Endothelial cell of umbilical vein (primary cell): ENCODE results near the gene PRDM16. TPM values are rescaled to one million over a fixed set of nuclear protein-coding genes. Genes with fewer than 3 reads are reported as not detected.

Experiments
- BruUV-seq: library from RNA; stranded (reverse); fragments of 400-500 nt; replicated peaks from 2 replicates; lab custom pipeline; 2021; lab: Mats Ljungman, UMichigan
- CTCF ChIA-PET: fragments of 300-600, 350-600 bp; sonication (Branson Sonifier 250); formaldehyde crosslinking; loops from one replicate; lab custom pipeline; 2021; ENCODE audit warnings: antibody characterized with exemption, inconsistent platforms; lab: Charles Lee
- POLR2A ChIA-PET: fragments of 300-600, 350-600 bp; sonication (Branson Sonifier 250); formaldehyde crosslinking; loops from one replicate; lab custom pipeline; 2021; ENCODE audit warnings: antibody characterized with exemption, inconsistent platforms; lab: Charles Lee
- DNase-seq: peaks from one replicate; pipeline ENCODE4 v3.0.0-alpha.2; 2011; ENCODE audit warnings: low read depth, low spot score
- FAIRE-seq: peaks from 2 replicates; lab custom pipeline; 2011; peaks lifted over from hg19 to GRCh38; lab: Jason Lieb, UNC
- H2AFZ ChIP-seq: 2 replicates; pipeline ENCODE4 v1.6.0; 2012; ENCODE audit warnings: low read depth, low read length, control low read depth, inconsistent platforms
- H3K27ac ChIP-seq: 2 replicates; pipeline ENCODE4 v1.5.1; 2011; ENCODE audit warnings: low read depth, mild to moderate bottlenecking, control low read depth, low read length, moderate library complexity; ENCODE audit not compliant: insufficient read depth
- H3K27me3 ChIP-seq, 2 experiments: 2 replicates each; pipeline versions ENCODE4 v1.6.0 to v1.6.1; 2011; ENCODE audit warnings: low read length in 2 of 2, mixed read lengths in 1 of 2; ENCODE audit not compliant: control insufficient read depth in 2 of 2, insufficient read depth in 2 of 2
- H3K36me3 ChIP-seq, 2 experiments: 2 replicates in 1 of 2; 3 replicates in 1 of 2; pipeline ENCODE4 v1.5.1; 2011; ENCODE audit warnings: low read length in 2 of 2, mild to moderate bottlenecking in 1 of 2, moderate library complexity in 1 of 2; ENCODE audit not compliant: control insufficient read depth in 2 of 2, insufficient read depth in 2 of 2; ENCODE audit errors: extremely low read depth in 1 of 2
- H3K4me1 ChIP-seq: 3 replicates; pipeline ENCODE4 v1.5.1; 2011; ENCODE audit warnings: mild to moderate bottlenecking, low read length; ENCODE audit not compliant: control insufficient read depth, insufficient read depth; ENCODE audit errors: extremely low read depth
- H3K4me2 ChIP-seq: 2 replicates; pipeline ENCODE4 v1.6.1; 2011; ENCODE audit warnings: low read length, control low read depth, mixed read lengths; ENCODE audit not compliant: insufficient read depth
- H3K4me3 ChIP-seq, 3 experiments: fragments of 200-600 bp in 1 of 3; sonication (generic), shearing (Covaris generic) in 1 of 3; replicated peaks in 1 of 3; 2 replicates each; pipeline ENCODE4 v1.5.1; 2011 to 2016; ENCODE audit warnings: control low read depth in 3 of 3, low read length in 3 of 3, mild to moderate bottlenecking in 2 of 3, inconsistent platforms in 1 of 3, low read depth in 1 of 3, moderate library complexity in 1 of 3; ENCODE audit not compliant: insufficient read depth in 1 of 3
- H3K79me2 ChIP-seq: 2 replicates; pipeline ENCODE4 v1.6.0; 2012; ENCODE audit warnings: low read length, inconsistent platforms; ENCODE audit not compliant: control insufficient read depth, insufficient read depth
- H3K9ac ChIP-seq: replicated peaks from 2 replicates; pipeline ENCODE3; 2011; ENCODE audit warnings: low read length, control low read depth; ENCODE audit not compliant: insufficient read depth; ENCODE audit errors: extremely low read depth
- H3K9me1 ChIP-seq: replicated peaks from 3 replicates; pipeline ENCODE4 v1.6.0; 2011; ENCODE audit warnings: mild to moderate bottlenecking, low read length; ENCODE audit not compliant: control insufficient read depth, insufficient read depth; ENCODE audit errors: extremely low read depth
- H3K9me3 ChIP-seq: replicated peaks from 2 replicates; pipeline ENCODE4 v1.5.1; 2012; ENCODE audit warnings: low read length, inconsistent platforms; ENCODE audit not compliant: control insufficient read depth, insufficient read depth
- H4K20me1 ChIP-seq: replicated peaks from 2 replicates; pipeline ENCODE3; 2011; ENCODE audit warnings: mild to moderate bottlenecking, low read length; ENCODE audit not compliant: control insufficient read depth, insufficient read depth; ENCODE audit errors: extremely low read depth
- FOS ChIP-seq: IDR thresholded peaks from 2 replicates; pipeline ENCODE4 v1.6.1; 2011; ENCODE audit warnings: mild to moderate bottlenecking, low read length, moderate library complexity, borderline replicate concordance; ENCODE audit not compliant: insufficient read depth
- GATA2 ChIP-seq: IDR thresholded peaks from 2 replicates; pipeline ENCODE4 v1.7.0; 2011; ENCODE audit warnings: low read depth, mild to moderate bottlenecking, moderate library complexity, mixed read lengths, low read length; ENCODE audit not compliant: insufficient read length, insufficient read depth
- JUN ChIP-seq: IDR thresholded peaks from 2 replicates; pipeline ENCODE4 v1.6.1; 2011; ENCODE audit warnings: borderline replicate concordance, low read depth; ENCODE audit not compliant: insufficient read length, insufficient read depth
- MAX ChIP-seq: IDR thresholded peaks from 2 replicates; pipeline ENCODE4 v1.6.1; 2011; ENCODE audit not compliant: insufficient read depth, insufficient read length
- dilution Hi-C: fragments of 300-500 bp; cut with MboI; formaldehyde crosslinking; loops from one replicate; pipeline ENCODE4 v1.15.0; 2019; ENCODE audit warnings: low sequenced_read_pairs; ENCODE audit not compliant: extremely low pct_ligation_motif_present
- intact Hi-C: fragments of 100-400 bp; cut with micrococcal nuclease; formaldehyde crosslinking; loops from one replicate; pipeline ENCODE4 v1.10.0; 2022
- polyA plus RNA-seq, 4 experiments: library from polyadenylated mRNA; depleted of rRNA in 3 of 4; stranded (reverse) in 3 of 4; unstranded in 1 of 4; fragments of >200 nt; gene quantifications; 2 replicates each; pipeline versions ENCODE4 v1.2.1 to v1.2.3, GENCODE V29; 2011 to 2012; ENCODE audit warnings: missing spikeins in 1 of 4
- total RNA-seq: library from RNA; stranded (reverse); gene quantifications from 2 replicates; pipeline ENCODE4 v1.2.3, GENCODE V29; 2021

PRDM16 gene
- total and polyA plus RNA-seq, 2 donors (not counting 3 experiments of a cell fraction or from before 2014, with no cell fraction given): not detected

- no peak for FAIRE-seq
- CTCF ChIA-PET: no interaction called here
These were observed 83.1 kb downstream of the PRDM16 start for GRCh38 chr1:3152143-3152542.

GRCh38 chr1:3153197-3153596 lies 84.2 kb downstream of the PRDM16 start:
- DNase-seq (no peak), FAIRE-seq (no peak)
- intact Hi-C loops: no loop called here
- Histone ChIP-seq H3K9ac (no peak overlapping the region), H4K20me1 (no peaks in the 10 kb centered on the region), H3K4me1 (no peaks in the 10 kb centered on the region), H3K79me2 (no peaks in the 10 kb centered on the region), H2AFZ (no peak overlapping the region), H3K9me3 (no peaks in the 10 kb centered on the region), H3K27ac (no peak overlapping the region), H3K4me2 (no peak overlapping the region), H3K4me3 (no peak overlapping the region), H3K9me1 (no peaks in the 10 kb centered on the region), H3K36me3 (no peaks in the 10 kb centered on the region), H3K27me3 (peaks cover 1 to 5% of the 10 kb centered on the region in 2 experiments)
- TF ChIP-seq FOS: no peak
- no peak for TF ChIP-seq GATA2
- dilution Hi-C loops: no loop called here
- POLR2A ChIA-PET: no interaction called here
- BruUV-seq: no TSS peak
- CTCF ChIA-PET: no interaction called here

More at GRCh38 chr1:3152143-3152542, 83.1 kb downstream of the PRDM16 start:
- no peaks in the 10 kb centered on the region for H3K36me3 ChIP-seq
- H3K79me2 ChIP-seq: no peaks in the 10 kb centered on the region
- no peaks in the 10 kb centered on the region for H3K9me3 ChIP-seq
- POLR2A ChIA-PET: no interaction called here
- intact Hi-C loops (no loop called here), dilution Hi-C loops (no loop called here)
- H3K4me2 ChIP-seq: no peak overlapping the region
- TF ChIP-seq MAX (no peak), JUN (no peak)
- no peak overlapping the region for H2AFZ ChIP-seq
- no peak overlapping the region for H3K4me3 ChIP-seq
- H3K27me3 ChIP-seq: peaks cover 1 to 5% of the 10 kb centered on the region in 2 experiments
- no TSS peak for BruUV-seq
- H3K9me1 ChIP-seq: no peaks in the 10 kb centered on the region
- H3K9ac ChIP-seq: no peak overlapping the region
- DNase-seq: no peak
- no peak overlapping the region for H3K27ac ChIP-seq
- no peaks in the 10 kb centered on the region for H4K20me1 ChIP-seq
- H3K4me1 ChIP-seq: no peaks in the 10 kb centered on the region
